NCI-H82 (cell line): Measurements from ENCODE around the gene PNPLA6.

Experiments used
- DNase-seq: peaks from one replicate; lab custom pipeline; 2025; lab: John Stamatoyannopoulos, UW

Gene PNPLA6

DNA sequence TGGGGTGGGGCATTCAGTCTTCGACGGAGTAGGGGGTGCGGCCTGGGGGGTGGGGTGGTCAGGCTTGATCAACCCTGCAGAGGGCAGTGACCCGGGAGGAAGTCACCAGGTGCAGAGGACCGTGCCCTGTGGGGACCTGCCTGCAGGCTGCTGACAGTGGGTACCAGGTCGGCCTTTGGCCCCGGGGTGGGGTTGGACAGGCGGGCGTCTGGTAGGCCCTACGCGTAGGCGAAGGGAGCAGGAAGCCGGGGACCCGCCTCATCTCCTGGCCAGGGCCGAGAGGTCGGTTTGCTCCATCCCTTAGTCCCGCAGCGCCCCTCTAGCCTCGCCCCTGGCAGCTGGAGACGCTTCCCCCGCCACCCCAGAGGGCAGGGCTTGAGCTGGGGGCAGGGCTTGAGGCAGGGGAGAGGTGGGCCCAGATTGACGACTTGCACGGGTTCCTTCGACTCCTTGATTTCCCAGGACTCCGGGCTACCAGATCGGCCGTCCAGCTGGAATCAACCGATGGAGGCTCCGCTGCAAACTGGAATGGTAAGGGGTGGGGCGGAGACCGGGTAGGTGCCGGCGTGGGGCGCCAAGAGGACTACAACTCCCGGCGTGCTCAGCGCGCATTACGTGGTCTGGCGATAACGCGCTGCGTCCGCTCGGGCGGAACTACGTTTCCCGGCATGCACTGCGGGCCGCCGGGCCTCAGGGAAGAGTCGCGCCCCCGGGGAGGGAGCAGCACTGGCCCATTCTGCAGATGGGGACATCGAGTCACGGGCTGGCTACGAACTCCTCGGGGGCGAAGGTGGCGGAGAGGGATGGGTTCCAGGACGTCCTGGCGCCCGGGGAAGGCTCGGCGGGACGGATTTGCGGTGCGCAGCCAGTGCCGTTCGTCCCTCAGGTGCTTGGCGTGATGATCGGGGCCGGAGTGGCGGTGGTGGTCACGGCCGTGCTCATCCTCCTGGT is at the start of gene PNPLA6:
Gene PNPLA6 (plus strand): TSS at position 671 of the 951 bp plus-strand sequence. CDS start 72 bp downstream, at position 743.
- peak; percentile 94 for DNase-seq

DNA sequence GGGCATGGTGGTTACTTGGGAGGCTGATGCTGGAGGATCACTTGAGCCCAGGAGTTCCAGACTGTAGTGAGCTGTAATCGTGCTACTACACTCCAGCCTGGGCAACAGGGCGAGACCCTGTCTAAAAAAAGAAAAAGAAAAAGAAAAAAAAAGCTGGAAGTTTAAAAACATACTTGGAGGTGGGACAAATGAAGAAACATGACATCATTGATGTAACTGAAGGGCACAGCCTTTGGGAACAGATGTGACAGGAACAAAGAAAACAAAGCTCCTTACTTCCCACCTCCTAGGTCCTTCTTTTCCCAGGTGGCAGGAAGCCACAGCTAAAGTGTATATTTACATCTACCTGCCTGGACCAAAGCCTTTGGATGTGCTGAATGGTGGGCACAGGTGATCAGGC is 48.6 kb upstream of the PNPLA6 start:
- no peak for DNase-seq

DNA sequence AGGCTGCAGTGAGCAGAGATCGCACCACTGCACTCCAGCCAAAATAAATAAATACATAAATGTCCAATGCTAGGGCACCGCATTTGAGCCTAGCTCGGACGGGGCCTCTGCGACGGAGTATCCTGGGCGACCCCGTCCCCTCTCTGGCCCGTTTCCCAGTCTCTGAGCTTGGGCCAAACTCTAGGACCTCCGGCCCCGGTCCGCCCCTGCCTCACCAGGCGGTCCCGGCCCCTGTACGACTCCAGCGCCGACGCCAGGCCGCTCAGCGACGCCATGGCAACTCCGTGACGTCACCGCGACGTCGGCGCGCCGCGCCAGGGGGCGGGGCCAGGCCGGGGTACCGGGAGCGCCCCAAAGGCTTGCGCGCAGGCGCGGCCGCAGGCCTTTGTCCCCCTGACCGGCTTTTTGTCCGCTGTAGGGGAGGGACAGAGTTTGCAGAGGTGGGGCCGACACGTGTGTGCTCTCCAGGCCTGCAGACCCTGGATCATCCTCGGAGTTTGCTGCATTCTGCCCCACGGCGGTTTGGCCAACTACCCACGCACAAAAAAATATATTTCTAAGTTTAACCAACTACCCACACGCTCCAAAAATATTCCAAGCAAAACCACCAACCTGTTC is 46.7 kb upstream of the PNPLA6 start, which contains the start of gene PEX11G:
Gene PEX11G (minus strand): TSS at position 300 of the 618 bp plus-strand sequence. CDS start 25 bp downstream, at position 275.
- no peak for DNase-seq

DNA sequence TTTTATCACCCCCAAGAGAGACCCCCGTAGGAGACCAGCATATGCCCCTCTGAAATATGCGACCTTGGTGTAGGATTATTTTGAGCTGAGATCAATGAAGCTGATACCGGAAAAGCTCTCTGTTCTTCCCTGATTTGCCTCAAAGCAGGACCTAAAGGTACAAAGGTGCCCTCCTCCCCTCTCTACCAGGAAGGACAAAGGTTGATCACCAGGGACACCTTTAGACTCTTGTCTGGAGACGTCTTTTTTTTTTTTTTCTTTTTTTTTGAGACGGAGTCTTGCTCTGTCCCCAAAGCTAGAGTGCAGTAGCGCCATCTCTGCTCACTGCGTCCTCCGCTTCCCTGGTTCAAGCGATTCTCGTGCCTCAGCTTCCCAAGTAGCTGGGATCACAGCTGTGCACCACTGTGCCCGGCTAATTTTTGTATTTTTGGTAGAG is 45.9 kb upstream of the PNPLA6 start:
- no peak for DNase-seq

DNA sequence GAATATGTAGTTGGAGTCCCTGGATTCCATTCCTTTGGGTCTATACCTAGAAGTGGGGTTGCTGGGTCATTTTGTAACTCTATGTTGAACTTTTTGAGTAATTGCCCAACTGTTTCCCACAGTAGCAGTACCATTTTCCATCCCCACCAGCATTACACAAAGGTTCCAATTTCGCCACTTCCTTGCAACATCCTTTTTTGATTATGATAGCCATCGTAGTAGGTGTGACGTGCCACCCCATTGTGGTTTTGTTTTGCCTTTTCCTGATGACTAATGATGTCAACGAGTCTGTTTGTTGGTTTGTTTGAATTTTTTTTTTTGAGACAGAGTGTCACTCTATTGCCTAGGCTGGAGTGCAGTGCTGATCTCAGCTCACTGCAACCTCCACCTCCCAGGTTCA is 43.4 kb upstream of the PNPLA6 start:
- DNase-seq: no peak

DNA sequence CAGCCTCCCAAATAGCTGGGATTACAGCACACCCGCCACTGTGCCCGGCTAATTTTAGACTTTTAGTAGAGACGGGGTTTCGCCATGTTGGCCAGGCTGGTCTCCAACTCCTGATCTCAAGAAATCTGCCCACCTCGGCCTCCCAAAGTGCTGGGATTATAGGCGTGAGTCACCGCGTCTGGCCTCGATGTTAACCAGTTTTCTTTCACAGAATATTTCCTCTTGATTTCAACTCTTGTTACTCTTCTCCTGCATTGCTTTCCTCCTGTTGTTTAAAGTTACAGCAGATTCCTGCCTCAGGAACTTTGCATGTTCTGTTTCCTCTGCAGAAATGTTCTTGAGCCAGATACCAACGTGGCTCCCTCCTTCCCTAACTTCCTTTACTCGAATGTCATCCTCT is 43.0 kb upstream of the PNPLA6 start:
- no peak for DNase-seq

DNA sequence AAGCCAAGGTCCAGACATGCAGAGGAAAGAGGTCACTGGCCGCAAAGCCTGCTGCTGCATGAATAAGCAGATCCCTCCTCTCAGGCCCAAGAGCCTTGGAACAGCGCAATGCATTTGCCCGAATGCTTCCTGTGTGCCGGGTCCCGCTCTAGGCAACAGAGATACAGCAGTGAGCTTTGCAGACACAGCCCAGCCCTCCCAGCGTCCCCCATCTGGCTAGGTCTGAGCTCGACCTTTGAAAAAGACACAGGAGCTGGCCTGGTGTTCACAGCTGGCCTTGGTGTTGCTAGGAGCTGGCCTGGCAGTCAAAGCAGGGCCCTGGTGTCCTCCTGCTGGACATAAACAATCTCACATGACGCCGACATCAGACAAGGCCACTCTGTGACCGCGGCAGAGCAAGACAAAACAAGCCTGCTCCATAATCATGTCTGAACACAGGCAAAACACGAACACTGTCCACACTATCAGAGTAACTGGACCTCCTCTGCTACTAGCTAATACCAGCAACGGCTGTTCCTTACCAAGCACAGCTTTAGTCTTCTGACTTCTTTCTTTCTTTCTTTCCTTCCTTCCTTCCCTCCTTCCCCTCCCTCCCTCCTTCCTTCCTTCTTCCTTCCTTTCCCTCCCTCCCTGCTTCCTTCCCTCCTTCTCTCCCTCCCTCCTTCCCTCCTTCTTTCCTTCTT is 41.0 kb upstream of the PNPLA6 start:
- DNase-seq: no peak

DNA sequence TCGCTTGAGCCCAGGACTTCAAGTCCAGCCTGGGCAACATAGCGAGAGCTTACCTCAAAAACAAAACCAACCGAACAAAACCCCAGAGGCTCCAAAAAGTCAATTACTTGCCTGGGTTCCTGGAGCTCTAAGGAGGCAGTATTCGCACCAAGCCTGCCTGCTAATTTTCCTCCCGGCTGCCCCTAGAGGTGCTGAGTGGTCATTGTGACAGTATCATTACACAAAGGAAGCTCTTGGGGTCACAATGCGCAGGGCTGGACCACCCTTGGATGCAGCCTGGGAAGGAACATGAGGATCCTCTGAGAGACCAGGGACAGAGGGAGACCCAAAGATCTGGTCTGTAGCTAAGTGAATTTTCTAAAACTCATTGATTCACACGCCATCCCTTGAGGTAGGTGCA is 38.2 kb upstream of the PNPLA6 start:
- peak; percentile 48 for DNase-seq

DNA sequence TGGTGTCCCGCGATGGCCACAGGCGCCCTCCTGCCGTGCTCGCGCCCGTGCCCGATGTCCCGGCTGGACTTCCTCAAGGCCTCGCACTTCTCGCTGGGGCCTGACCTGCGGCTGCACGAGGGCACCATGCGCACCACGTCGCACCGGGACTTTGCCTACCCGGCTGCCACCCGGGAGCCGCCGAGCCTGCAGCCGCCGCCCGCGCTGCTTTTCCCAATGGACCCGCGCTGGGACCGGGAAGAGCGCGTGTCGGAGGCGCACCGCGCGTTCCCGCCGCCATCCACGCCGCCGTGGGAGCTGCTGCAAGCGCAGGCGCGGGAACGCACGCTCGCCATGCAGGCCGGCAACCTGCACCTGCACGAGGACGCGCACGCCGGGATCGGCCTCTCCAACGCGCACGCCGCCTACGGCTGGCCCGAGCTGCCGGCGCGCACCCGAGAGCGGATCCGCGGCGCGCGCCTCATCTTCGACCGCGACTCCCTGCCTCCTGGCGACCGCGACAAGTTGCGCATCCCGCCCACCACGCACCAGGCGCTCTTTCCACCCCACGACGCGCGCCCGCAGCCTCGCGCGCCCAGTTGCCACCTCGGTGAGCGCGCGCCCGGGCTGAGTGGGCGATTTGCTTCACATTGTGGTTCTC is 34.6 kb upstream of the PNPLA6 start:
- DNase-seq: peak; percentile 85

DNA sequence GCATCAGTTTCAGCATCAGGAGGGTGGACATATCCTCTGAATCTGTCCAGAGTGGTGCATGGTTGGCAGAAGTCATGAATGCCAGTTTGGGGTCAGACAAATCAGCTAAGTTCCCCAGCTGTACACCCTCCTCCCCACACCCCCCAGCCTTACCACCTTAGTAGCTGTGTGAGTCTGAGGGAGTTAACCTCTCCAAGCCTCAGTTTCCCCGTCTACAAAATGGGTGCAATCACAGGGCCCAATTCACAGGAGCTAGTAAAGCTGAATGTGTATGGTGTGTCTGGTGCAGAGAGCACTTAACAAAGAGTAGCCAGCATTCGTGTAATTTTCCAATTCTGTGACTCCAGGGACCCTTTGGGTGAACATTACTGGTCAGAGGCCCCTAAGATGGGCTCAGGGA is 33.0 kb upstream of the PNPLA6 start:
- no peak for DNase-seq

DNA sequence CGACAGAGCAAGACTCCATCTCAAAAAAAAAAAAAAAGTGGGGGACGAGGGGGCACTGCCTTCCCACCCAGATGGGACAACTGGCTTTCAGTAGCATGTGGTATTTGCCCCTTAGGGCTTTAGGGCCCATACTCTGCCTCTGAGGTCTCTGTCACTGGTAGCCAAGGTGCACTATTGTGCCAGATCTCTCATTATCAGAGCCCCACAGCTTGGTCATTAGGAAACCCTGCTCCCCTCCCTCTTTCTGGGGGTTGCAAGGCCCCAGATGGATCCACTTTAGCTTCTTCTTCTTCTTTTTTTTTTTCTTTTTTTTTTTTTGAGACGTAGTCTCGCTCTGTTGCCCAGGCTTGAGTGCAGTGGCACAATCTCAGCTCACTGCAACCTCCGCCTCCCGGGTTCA is 30.8 kb upstream of the PNPLA6 start:
- no peak for DNase-seq

DNA sequence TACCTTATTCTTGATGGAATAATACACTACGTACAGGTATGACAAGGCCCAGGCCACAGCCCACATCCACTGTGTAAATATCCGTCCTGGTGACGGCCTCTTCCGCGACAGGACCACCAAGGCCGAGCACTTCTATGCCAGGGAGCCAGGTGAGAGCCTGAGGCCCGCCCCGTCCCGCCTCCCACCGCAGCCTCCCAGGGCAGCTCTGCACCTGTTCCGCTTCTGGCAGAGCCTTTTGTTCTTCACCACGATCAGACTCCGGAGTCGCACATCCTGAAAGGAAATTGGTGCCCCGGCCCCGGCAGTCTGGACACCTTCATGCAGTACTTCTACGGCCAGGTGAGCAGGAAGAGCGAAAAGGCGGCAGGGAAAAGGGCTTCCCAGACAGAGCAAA is 30.2 kb upstream of the PNPLA6 start:
- no peak for DNase-seq

DNA sequence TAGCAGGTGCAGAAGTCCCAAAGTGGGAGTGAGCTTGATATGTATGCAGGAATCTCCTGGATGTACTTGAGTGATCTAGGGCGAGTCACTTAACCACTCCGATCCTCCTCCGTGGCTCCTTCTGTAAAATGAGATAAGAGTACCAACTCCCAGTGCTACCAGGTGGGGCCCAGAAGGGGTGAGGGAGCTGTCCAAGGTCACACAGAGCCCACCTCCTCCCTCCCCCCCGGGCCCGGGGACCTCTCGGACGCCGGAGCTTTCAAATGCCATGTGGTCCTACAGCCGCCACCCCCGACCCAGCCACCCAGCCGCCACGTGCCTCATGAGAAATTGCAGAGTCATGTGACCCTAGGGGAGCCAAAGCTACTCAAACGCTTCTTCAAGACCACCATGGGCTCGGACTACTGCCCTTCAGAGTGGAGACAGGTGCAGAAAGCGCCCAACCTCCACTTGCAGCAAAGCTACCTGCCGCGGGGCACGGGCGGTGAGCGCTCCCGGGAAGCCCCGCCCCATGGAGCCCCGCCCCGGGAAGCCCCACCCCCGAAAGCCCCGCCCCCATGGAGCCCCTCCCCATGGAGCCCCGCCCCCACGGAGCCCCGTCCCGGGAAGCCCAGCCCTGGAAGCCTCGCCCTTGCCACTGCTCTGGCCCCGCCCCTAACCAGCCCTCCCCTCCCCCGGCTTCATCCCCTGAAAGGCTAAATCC is 29.7 kb upstream of the PNPLA6 start:
- DNase-seq: peak; percentile 79

DNA sequence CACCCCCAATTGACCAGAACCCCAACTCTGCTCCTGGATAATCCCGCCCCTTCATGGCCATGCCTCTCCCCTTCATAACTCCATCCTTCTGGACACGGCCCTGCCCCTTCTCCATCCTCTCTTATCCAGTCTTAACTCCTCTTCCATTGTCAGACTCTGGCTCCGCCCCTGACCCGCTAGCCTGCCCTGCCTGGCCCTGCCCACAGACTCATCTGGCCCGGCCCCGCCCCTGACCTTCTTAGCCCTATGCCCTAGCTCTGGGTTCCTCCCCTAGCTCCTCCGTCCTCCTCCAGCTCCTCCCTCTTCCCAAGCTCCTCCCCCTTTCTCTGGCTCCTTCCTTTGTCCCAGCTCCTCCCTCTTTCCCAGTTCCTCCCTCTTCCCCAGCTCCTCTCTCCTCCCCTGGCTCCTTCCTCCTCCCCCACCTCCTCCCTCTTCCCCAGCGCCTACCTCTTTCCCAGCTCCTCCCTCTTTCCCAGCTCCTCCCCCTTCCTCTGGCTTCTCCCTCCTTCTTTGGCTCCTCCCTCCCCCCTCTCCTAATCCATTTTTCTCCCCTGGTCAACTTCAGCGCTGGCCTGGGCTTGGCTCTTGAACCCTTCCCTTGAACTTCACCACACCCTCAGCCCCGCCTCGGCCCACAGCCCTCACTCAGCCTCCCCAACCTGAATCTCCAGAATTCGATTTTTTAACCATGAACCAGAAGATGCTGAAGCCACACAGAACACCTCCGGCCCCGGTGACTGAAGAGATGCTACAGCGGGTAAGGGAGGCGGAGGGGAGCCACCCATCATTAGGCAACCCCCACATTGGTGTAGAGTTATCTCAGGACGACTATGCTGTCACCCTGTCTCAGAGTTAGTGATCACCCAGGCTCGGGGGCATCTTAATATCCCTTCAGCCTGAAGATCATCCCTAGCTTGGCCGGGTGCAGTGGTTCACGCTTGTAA is 28.9 kb upstream of the PNPLA6 start:
- DNase-seq: peak; percentile 99

DNA sequence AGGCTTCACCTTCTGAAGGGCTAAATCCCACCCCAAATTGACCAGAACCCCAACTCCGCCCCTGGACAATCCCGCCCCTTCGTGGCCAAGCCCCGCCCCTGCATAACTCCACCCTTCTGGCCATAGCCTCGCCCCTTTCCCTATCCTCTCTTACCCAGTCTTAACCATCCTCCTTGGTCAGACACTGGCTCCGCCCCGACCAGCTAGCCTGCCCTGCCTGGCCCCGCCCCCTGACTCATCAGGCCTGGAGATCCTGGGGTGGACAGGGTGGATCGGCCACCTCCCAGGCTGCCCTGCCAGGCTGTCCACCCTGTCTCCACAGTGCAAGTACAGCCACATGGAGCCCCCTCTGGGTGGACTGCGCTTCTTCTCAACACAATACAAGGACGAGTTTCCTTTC is 27.6 kb upstream of the PNPLA6 start:
- peak; percentile 88 for DNase-seq

DNA sequence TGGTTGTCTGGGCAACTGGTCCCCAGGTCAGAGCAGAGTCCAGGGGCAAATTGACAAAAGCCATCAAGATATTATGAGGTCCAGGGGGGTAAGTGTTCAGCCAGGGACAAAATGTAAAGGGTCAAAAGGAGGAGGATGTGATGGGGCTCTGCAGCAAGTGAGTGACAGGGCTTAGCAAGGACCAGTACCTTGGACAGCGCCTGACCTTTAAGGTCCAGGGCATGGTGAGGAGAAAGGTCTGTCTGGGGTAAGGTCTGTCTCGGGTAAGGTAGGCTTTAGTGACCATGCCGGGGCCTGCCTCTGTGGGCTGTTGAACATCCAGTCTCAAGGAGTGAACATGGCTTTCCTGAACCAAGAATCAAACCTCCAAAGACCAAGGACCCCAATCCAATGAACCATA is 25.9 kb upstream of the PNPLA6 start:
- no peak for DNase-seq

DNA sequence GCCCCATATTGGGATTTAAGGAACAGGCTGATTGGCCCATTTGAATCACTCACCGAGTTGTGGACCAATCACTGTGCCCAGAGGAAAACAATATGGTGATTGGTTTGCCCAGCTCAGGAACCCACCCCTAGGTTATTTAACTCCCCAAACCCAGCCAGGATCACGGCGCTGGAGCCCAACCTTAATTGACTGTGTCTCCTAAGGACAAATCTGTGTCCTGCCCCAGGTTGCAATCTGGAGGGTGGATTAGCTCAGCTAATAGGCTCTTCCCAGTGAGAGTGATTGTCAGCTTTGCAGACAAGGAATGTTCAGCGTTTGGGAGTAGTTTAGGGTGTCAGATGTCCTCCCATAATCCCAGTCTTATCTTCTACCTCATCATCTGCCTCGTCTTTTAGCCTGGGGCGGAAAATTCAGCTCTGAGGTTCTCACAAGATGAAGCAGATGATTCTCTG is 23.1 kb upstream of the PNPLA6 start:
- peak; percentile 100 for DNase-seq

DNA sequence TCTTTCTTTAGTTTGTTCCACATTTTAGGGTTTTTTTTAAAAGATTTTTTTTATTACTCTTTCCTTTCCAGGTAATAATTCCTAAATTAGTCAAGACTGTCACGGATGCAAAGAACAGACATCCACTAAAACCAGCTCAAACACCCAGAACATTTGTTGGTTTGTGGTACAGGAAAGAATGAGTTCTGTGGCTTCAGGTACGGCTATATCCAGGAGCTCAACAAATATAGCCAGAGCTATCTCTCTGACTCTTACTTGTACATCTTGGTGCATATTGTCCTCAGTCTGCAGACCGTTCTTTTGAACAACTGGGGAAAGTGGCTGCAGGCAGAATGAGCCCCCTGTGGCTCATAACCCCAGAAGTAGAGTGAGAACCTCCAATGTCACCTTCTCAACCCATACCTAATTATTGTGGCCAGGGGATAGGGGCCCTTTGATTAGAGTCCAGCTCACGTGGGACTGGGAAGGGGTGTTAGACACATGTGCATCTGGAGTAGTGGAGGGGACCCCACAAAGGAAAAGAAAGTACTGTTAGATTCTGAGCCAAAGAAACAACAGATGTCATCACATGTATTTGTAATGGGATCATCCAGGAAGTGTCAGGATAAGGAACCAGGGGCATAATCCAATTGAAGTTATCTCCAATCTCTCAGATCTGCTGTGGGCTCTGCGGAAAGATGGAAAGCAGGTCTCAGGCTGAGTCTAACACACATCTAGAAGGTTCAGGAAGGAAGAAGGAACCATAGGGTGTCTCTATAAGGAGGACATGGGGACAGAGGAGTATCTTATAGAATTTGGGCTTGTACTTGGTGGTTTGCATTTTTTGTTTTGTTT is 21.5 kb upstream of the PNPLA6 start:
- DNase-seq: peak; percentile 93

DNA sequence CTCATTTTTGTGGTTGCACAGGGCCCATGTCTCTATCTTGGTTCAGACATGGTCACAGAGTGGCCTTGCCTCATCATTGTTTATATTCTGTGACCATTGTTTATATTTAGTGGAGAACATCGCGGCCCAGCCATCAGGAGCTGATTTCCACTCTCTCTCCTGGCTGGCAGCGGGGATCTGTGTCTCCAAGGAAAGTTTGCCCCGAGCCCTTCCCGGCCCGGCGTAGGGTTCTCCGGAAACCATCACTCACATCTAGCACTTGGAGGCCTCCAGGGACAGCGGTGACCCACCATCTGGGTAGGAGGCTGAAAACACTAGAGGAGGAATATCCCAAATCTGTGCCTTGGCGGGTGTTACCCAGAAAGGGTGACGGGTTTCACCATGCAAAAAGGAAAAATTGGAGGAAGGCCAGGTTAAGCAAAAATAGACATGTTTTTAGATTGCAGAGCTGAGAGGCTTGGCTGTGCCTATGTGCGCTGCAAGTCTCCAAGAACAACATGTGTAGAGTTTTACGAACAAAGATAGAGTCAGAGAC is 20.3 kb upstream of the PNPLA6 start:
- peak; percentile 36 for DNase-seq
